Upper lobe of left lung (tissue), 4 donors: ENCODE results near the gene PLEKHG7.

ENCODE experiments used
- POLR2AphosphoS5 ChIP-seq, 2 donors: sonication (generic); formaldehyde crosslinking; IDR thresholded peaks; one replicate each; pipeline ENCODE4 v1.5.1; 2017; ENCODE audit warnings: antibody characterized with exemption in 2 of 2
- TF ChIP-seq, protein P1 (sequence below), 6 experiments: fragments of 450-650 bp in 4 of 6; fragments of 200-600 bp in 2 of 6; sonication (generic) in 2 of 6; IDR thresholded peaks; one replicate each; pipeline ENCODE4 v1.5.1; 2016 to 2019; ENCODE audit warnings: antibody characterized with exemption in 6 of 6

DNA sequence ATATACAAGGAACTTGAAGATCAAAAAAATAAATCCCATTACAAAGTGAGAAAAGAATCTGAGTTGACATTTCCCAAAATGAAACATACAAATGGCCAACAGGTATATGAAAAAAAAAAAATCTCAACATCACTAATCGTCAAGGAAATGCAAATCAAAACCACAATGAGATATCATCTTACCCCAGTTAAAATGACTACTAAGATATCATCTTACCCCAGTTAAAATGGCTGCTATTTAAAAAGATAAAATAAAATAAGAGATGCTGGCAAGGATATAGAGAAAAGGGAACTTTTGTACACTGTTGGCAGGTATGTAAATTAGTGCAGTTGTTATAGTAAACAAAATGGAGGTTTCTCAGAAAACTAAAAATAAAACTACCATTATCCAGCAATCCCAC lies 44.4 kb downstream of the PLEKHG7 start:
- TF ChIP-seq, protein P1, sequence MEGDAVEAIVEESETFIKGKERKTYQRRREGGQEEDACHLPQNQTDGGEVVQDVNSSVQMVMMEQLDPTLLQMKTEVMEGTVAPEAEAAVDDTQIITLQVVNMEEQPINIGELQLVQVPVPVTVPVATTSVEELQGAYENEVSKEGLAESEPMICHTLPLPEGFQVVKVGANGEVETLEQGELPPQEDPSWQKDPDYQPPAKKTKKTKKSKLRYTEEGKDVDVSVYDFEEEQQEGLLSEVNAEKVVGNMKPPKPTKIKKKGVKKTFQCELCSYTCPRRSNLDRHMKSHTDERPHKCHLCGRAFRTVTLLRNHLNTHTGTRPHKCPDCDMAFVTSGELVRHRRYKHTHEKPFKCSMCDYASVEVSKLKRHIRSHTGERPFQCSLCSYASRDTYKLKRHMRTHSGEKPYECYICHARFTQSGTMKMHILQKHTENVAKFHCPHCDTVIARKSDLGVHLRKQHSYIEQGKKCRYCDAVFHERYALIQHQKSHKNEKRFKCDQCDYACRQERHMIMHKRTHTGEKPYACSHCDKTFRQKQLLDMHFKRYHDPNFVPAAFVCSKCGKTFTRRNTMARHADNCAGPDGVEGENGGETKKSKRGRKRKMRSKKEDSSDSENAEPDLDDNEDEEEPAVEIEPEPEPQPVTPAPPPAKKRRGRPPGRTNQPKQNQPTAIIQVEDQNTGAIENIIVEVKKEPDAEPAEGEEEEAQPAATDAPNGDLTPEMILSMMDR (IDR thresholded peaks at IDR 0.05), result no peak
- no peak for TF ChIP-seq POLR2AphosphoS5 (IDR thresholded peaks at IDR 0.05)
